H9 (cell line): ENCODE measurements around the gene SLC17A3. TPM values are rescaled to one million over a fixed set of nuclear protein-coding genes. Genes with fewer than 3 reads are reported as not detected.

ENCODE experiments used
- DNase-seq: peaks from one replicate; pipeline ENCODE4 v3.0.0-alpha.2; 2017
- H2AFZ ChIP-seq: one replicate; pipeline ENCODE4 v1.6.1; 2013; ENCODE audit warnings: mild to moderate bottlenecking, low read length, control low read depth, moderate library complexity
- H2AK5ac ChIP-seq: 2 replicates; pipeline ENCODE4 v1.6.1; 2013; ENCODE audit warnings: low read length, control low read depth, mixed read lengths; ENCODE audit not compliant: insufficient read length
- H2BK120ac ChIP-seq: one replicate; pipeline ENCODE4 v1.6.1; 2013; ENCODE audit warnings: low read depth, mild to moderate bottlenecking, low read length, control low read depth, inconsistent platforms; ENCODE audit not compliant: poor library complexity, severe bottlenecking
- H2BK12ac ChIP-seq: 2 replicates; pipeline ENCODE4 v1.6.1; 2013; ENCODE audit warnings: low read length, control low read depth, mixed read lengths, low read depth; ENCODE audit not compliant: insufficient read length
- H2BK15ac ChIP-seq: 2 replicates; pipeline ENCODE4 v1.6.1; 2013; ENCODE audit warnings: low read depth, low read length, control low read depth
- H2BK20ac ChIP-seq: one replicate; pipeline ENCODE4 v1.6.1; 2013; ENCODE audit warnings: low read depth, mild to moderate bottlenecking, low read length, control low read depth, inconsistent platforms; ENCODE audit not compliant: poor library complexity, severe bottlenecking
- H2BK5ac ChIP-seq: 2 replicates; pipeline ENCODE4 v1.6.1; 2013; ENCODE audit warnings: low read length, control low read depth, mixed read lengths; ENCODE audit not compliant: insufficient read length
- H3K14ac ChIP-seq: 2 replicates; pipeline ENCODE4 v1.6.1; 2013; ENCODE audit warnings: low read length, control low read depth; ENCODE audit not compliant: insufficient read depth
- H3K18ac ChIP-seq: 2 replicates; pipeline ENCODE4 v1.6.1; 2013; ENCODE audit warnings: low read depth, mild to moderate bottlenecking, mixed read lengths, low read length, control low read depth; ENCODE audit not compliant: insufficient read length
- H3K23ac ChIP-seq: 2 replicates; pipeline ENCODE4 v1.6.1; 2013; ENCODE audit warnings: low read length, control low read depth, mixed read lengths, low read depth; ENCODE audit not compliant: insufficient read length
- H3K23me2 ChIP-seq: 2 replicates; pipeline ENCODE4 v1.6.1; 2013; ENCODE audit warnings: low read depth, mild to moderate bottlenecking, mixed read lengths, low read length, control low read depth; ENCODE audit not compliant: insufficient read length, poor library complexity, severe bottlenecking
- H3K27ac ChIP-seq: 2 replicates; pipeline ENCODE4 v1.5.1; 2013; ENCODE audit warnings: low read length, control low read depth, mixed read lengths, low read depth; ENCODE audit not compliant: insufficient read length
- H3K27me3 ChIP-seq: 2 replicates; pipeline ENCODE4 v1.6.1; 2013; ENCODE audit warnings: low read length, control low read depth, inconsistent platforms; ENCODE audit not compliant: insufficient read depth
- H3K4ac ChIP-seq: 2 replicates; pipeline ENCODE4 v1.6.1; 2013; ENCODE audit warnings: low read depth, mild to moderate bottlenecking, control low read depth, inconsistent platforms, low read length, moderate library complexity
- H3K4me1 ChIP-seq: 2 replicates; pipeline ENCODE4 v1.6.1; 2013; ENCODE audit warnings: low read length, control low read depth, inconsistent platforms; ENCODE audit not compliant: insufficient read depth
- H3K4me2 ChIP-seq: 2 replicates; pipeline ENCODE4 v1.6.1; 2013; ENCODE audit warnings: low read length, control low read depth, mixed read lengths; ENCODE audit not compliant: insufficient read length, insufficient read depth
- H3K56ac ChIP-seq: 2 replicates; pipeline ENCODE4 v1.6.1; 2013; ENCODE audit warnings: low read depth, mild to moderate bottlenecking, mixed read lengths, low read length, control low read depth; ENCODE audit not compliant: insufficient read length
- H3K79me1 ChIP-seq: 2 replicates; pipeline ENCODE4 v1.6.1; 2013; ENCODE audit warnings: low read depth, mild to moderate bottlenecking, moderate library complexity, low read length, control low read depth, inconsistent platforms; ENCODE audit not compliant: insufficient read depth, poor library complexity, severe bottlenecking
- H3K79me2 ChIP-seq: 2 replicates; pipeline ENCODE4 v1.6.1; 2013; ENCODE audit warnings: low read length, control low read depth, inconsistent platforms; ENCODE audit not compliant: insufficient read depth
- H3K9ac ChIP-seq: 2 replicates; pipeline ENCODE4 v1.6.1; 2013; ENCODE audit warnings: low read length, control low read depth, mixed read lengths; ENCODE audit not compliant: insufficient read length; ENCODE audit errors: extremely low read depth
- H3K9me3 ChIP-seq: one replicate; pipeline ENCODE4 v1.6.1; 2013; ENCODE audit warnings: low read depth, low read length, inconsistent platforms; ENCODE audit not compliant: control insufficient read depth
- H3T11ph ChIP-seq: one replicate; pipeline ENCODE4 v1.6.1; 2013; ENCODE audit warnings: mild to moderate bottlenecking, low read length, control low read depth, inconsistent platforms
- H4K20me1 ChIP-seq: one replicate; pipeline ENCODE4 v1.6.1; 2013; ENCODE audit not compliant: control insufficient read depth, insufficient read length, insufficient read depth
- H4K5ac ChIP-seq: 2 replicates; pipeline ENCODE4 v1.6.1; 2013; ENCODE audit warnings: low read depth, mild to moderate bottlenecking, mixed read lengths, low read length, control low read depth; ENCODE audit not compliant: insufficient read length
- H4K8ac ChIP-seq: replicated peaks from 2 replicates; pipeline ENCODE4 v1.6.1; 2013; ENCODE audit warnings: low read length, control low read depth, mixed read lengths, low read depth; ENCODE audit not compliant: insufficient read length
- H4K91ac ChIP-seq: 2 replicates; pipeline ENCODE4 v1.6.1; 2013; ENCODE audit warnings: low read depth, mild to moderate bottlenecking, moderate library complexity, mixed read lengths, low read length, control low read depth; ENCODE audit not compliant: insufficient read length
- H3K27ac Mint-ChIP-seq, 3 experiments: 2 replicates in 2 of 3; 3 replicates in 1 of 3; pipeline ENCODE4 v1.8.0; 2020 to 2021; ENCODE audit warnings: mixed read lengths in 3 of 3, mild to moderate bottlenecking in 1 of 3, moderate library complexity in 1 of 3
- H3K27me3 Mint-ChIP-seq: 2 replicates; pipeline ENCODE4 v1.8.0; 2021; ENCODE audit warnings: low read depth, mild to moderate bottlenecking, moderate library complexity, mixed read lengths
- H3K36me3 Mint-ChIP-seq, 3 experiments: 2 replicates in 2 of 3; 3 replicates in 1 of 3; pipeline ENCODE4 v1.8.0; 2020 to 2021; ENCODE audit warnings: low read depth in 3 of 3, mixed read lengths in 3 of 3; ENCODE audit not compliant: insufficient read depth in 1 of 3
- H3K4me1 Mint-ChIP-seq, 2 experiments: 2 replicates each; pipeline ENCODE4 v1.8.0; 2020; ENCODE audit warnings: mixed read lengths in 2 of 2
- H3K4me3 Mint-ChIP-seq, 2 experiments: 2 replicates in 1 of 2; 3 replicates in 1 of 2; pipeline ENCODE4 v1.8.0; 2020 to 2021; ENCODE audit warnings: mild to moderate bottlenecking in 2 of 2, mixed read lengths in 2 of 2, moderate library complexity in 1 of 2
- H3K9me3 Mint-ChIP-seq, 2 experiments: 2 replicates in 1 of 2; 3 replicates in 1 of 2; pipeline ENCODE4 v1.8.0; 2020; ENCODE audit warnings: mild to moderate bottlenecking in 2 of 2, mixed read lengths in 2 of 2, moderate library complexity in 1 of 2
- CTCF ChIP-seq: fragments of 200-600 bp; sonication (generic); conservative IDR thresholded peaks from 3 replicates; pipeline ENCODE4 v1.8.0; 2021; ENCODE audit warnings: antibody characterized with exemption, mild to moderate bottlenecking
- WGBS: extraction: QIAGEN DNeasy Blood & Tissue Kit; methylation state at CpG from one replicate; pipeline ENCODE4 v1.1.7; 2013; ENCODE audit warnings: missing lambda C conversion rate, low lambda C conversion rate, mixed read lengths; ENCODE audit not compliant: insufficient read length; ENCODE audit errors: extremely low coverage; 5-methylcytosine and 5-hydroxymethylcytosine counted together
- total RNA-seq: library from RNA; stranded (reverse); gene quantifications from 2 replicates; pipeline ENCODE4 v1.2.1, GENCODE V29; 2021

SLC17A3 gene
- total RNA-seq, 1 experiment from 2014 or later: not detected

- Histone ChIP-seq H3K79me2 (no peaks in the 10 kb centered on the region), H2AFZ (no peak overlapping the region), H3K4ac (no peak overlapping the region), H3K56ac (no peak overlapping the region), H4K91ac (no peak overlapping the region), H3K18ac (no peak overlapping the region), H3K79me1 (no peaks in the 10 kb centered on the region), H2BK120ac (no peak overlapping the region), H3K23me2 (no peaks in the 10 kb centered on the region), H3K9ac (no peak overlapping the region), H3K9me3 (no peaks in the 10 kb centered on the region), H2BK20ac (no peak overlapping the region), H3T11ph (no peak overlapping the region), H2BK12ac (no peak overlapping the region), H3K27ac (no peak overlapping the region), H2AK5ac (no peak overlapping the region), H2BK5ac (no peak overlapping the region), H4K5ac (no peak overlapping the region), H3K4me1 (no peaks in the 10 kb centered on the region), H3K4me2 (no peak overlapping the region), H3K27me3 (no peaks in the 10 kb centered on the region), H4K20me1 (no peaks in the 10 kb centered on the region), H4K8ac (no peak overlapping the region), H3K23ac (no peak overlapping the region), H3K14ac (no peak overlapping the region), H2BK15ac (no peak overlapping the region)
- DNase-seq: no peak
- H3K36me3 Mint-ChIP-seq: no peaks in the 10 kb centered on the region
- H3K4me3 Mint-ChIP-seq: no peak overlapping the region
- H3K27me3 Mint-ChIP-seq: peaks cover 9% of the 10 kb centered on the region
- no CpG with 5 or more reads among the region's 1 CpG for WGBS
- no peak overlapping the region for H3K27ac Mint-ChIP-seq
- no peaks in the 10 kb centered on the region; a peak in 1 of 5 replicates for H3K9me3 Mint-ChIP-seq
- no peak for TF ChIP-seq CTCF
- peaks cover 2 to 3% of the 10 kb centered on the region in 2 experiments; a peak in 2 of 4 replicates for H3K4me1 Mint-ChIP-seq
These were observed 9.5 kb upstream of the SLC17A3 start for GRCh38 chr6:25883536-25883935.
